GM12878 (cell line): Measurements from ENCODE around the gene GRIK1. TPM values are rescaled to one million over a fixed set of nuclear protein-coding genes. Genes with fewer than 3 reads are reported as not detected.

ENCODE experiments used
- ATAC-seq: fragments of 200-7000 bp; cut with Tn5 transposase; 3 replicates; pipeline ENCODE4 v1.9.1; 2020; ENCODE audit warnings: mild to moderate bottlenecking, moderate library complexity
- BruUV-seq: library from RNA; stranded (reverse); fragments of 400-500 nt; replicated peaks from 2 replicates; lab custom pipeline; 2021; lab: Mats Ljungman, UMichigan
- CTCF ChIA-PET: fragments of 300-600 bp; sonication (Branson Sonifier 250); formaldehyde crosslinking; extraction: SDS; loops from one replicate; lab custom pipeline; 2021; ENCODE audit warnings: inconsistent platforms; lab: Yijun Ruan, JAX
- POLR2A ChIA-PET: fragments of 350-600 bp; formaldehyde crosslinking; extraction: SDS; loops from one replicate; lab custom pipeline; 2021; ENCODE audit warnings: inconsistent platforms; lab: Charles Lee
- RAD21 ChIA-PET: fragments of 300-600 bp; sonication (Branson Sonifier 250); formaldehyde crosslinking; loops from one replicate; lab custom pipeline; 2023; ENCODE audit warnings: antibody characterized with exemption; ENCODE audit not compliant: unreplicated experiment; lab: Charles Lee
- SMC1A ChIA-PET: fragments of 300-600 bp; sonication (Branson Sonifier 250); formaldehyde crosslinking; loops from one replicate; lab custom pipeline; 2023; ENCODE audit not compliant: unreplicated experiment, uncharacterized antibody; lab: Charles Lee
- DNase-seq: peaks from one replicate; pipeline ENCODE4 v3.0.0-alpha.2; 2011; ENCODE audit warnings: low read depth, low spot score
- FAIRE-seq: peaks from 3 replicates; lab custom pipeline; 2011; peaks lifted over from hg19 to GRCh38; lab: Jason Lieb, UNC
- H2AFZ ChIP-seq: 2 replicates; pipeline ENCODE4 v1.6.0; 2011; ENCODE audit warnings: low read depth, low read length, control low read depth; ENCODE audit not compliant: control insufficient read depth
- H3K27ac ChIP-seq: 2 replicates; pipeline ENCODE4 v1.5.1; 2011; ENCODE audit warnings: control low read depth; ENCODE audit not compliant: control insufficient read depth, insufficient read depth
- H3K27me3 ChIP-seq, 2 experiments: replicated peaks in 1 of 2; 2 replicates each; pipeline versions ENCODE4 v1.6.0 to v1.6.1; 2011; ENCODE audit warnings: low read length in 1 of 2; ENCODE audit not compliant: control insufficient read depth in 2 of 2, insufficient read depth in 2 of 2
- H3K36me3 ChIP-seq, 2 experiments: 2 replicates each; pipeline ENCODE4 v1.5.1; 2011; ENCODE audit warnings: low read length in 1 of 2; ENCODE audit not compliant: control insufficient read depth in 2 of 2, insufficient read depth in 2 of 2
- H3K4me1 ChIP-seq: 2 replicates; pipeline ENCODE4 v1.6.1; 2011; ENCODE audit warnings: mild to moderate bottlenecking, low read length, moderate library complexity, mixed read lengths; ENCODE audit not compliant: control insufficient read depth, insufficient read depth
- H3K4me2 ChIP-seq: 2 replicates; pipeline ENCODE4 v1.6.0; 2011; ENCODE audit warnings: control low read depth; ENCODE audit not compliant: control insufficient read depth, insufficient read depth
- H3K4me3 ChIP-seq: fragments of 200-600 bp; sonication (generic); 2 replicates; pipeline ENCODE4 v1.5.1; 2016
- H3K79me2 ChIP-seq: 2 replicates; pipeline ENCODE4 v1.6.0; 2011; ENCODE audit warnings: low read length; ENCODE audit not compliant: control insufficient read depth, insufficient read depth
- H3K9ac ChIP-seq: 2 replicates; pipeline ENCODE4 v1.8.0; 2011; ENCODE audit warnings: low read length, control low read depth, mixed read lengths; ENCODE audit not compliant: control insufficient read depth, insufficient read depth
- H3K9me3 ChIP-seq: replicated peaks from 3 replicates; pipeline ENCODE4 v1.5.1; 2011; ENCODE audit warnings: mild to moderate bottlenecking, low read length; ENCODE audit not compliant: control insufficient read depth, insufficient read depth
- H4K20me1 ChIP-seq: 2 replicates; pipeline ENCODE4 v1.6.0; 2011; ENCODE audit not compliant: control insufficient read depth, insufficient read depth
- ATF2 ChIP-seq: IDR thresholded peaks from 2 replicates; pipeline ENCODE4 v1.6.1; 2012; ENCODE audit warnings: low read length, inconsistent platforms
- GATAD2B ChIP-seq: fragments of 450-650 bp; conservative IDR thresholded peaks from 2 replicates; pipeline ENCODE4 v1.6.1; 2017; ENCODE audit warnings: low read depth, mild to moderate bottlenecking, moderate library complexity
- IKZF1 ChIP-seq: fragments of 450-650 bp; conservative IDR thresholded peaks from 2 replicates; pipeline ENCODE4 v1.6.1; 2017; ENCODE audit warnings: antibody characterized with exemption, mild to moderate bottlenecking
- JUND ChIP-seq: IDR thresholded peaks from 2 replicates; pipeline ENCODE4 v1.6.1; 2012; ENCODE audit warnings: low read depth, mild to moderate bottlenecking, low read length, improper control_type of control experiment, moderate library complexity
- NFYA ChIP-seq: IDR thresholded peaks from 2 replicates; pipeline ENCODE4 v1.6.1; 2011; ENCODE audit warnings: low read depth, mild to moderate bottlenecking, low read length, improper control_type of control experiment, borderline replicate concordance
- RELB ChIP-seq: fragments of 450-650 bp; IDR thresholded peaks from 2 replicates; pipeline ENCODE4 v1.6.1; 2017; ENCODE audit warnings: low read depth, mild to moderate bottlenecking, moderate library complexity
- WGBS: methylation state at CpG from one replicate; pipeline ENCODE4 v1.1.6; 2016; ENCODE audit warnings: low lambda C conversion rate; ENCODE audit not compliant: insufficient replicate concordance, insufficient coverage; ENCODE audit errors: missing lambda C conversion rate; 5-methylcytosine and 5-hydroxymethylcytosine counted together
- in situ Hi-C: fragments of 300-500 bp; cut with MboI; formaldehyde crosslinking; loops from 9 replicates; pipeline ENCODE4 v1.14.3; 2018; ENCODE audit warnings: mixed read lengths
- intact Hi-C: fragments of 100-400 bp; cut with micrococcal nuclease; formaldehyde crosslinking; loops from one replicate; pipeline ENCODE4 v1.14.2; 2022; ENCODE audit not compliant: unreplicated experiment
- polyA plus RNA-seq, 11 experiments: library from polyadenylated mRNA; depleted of rRNA in 4 of 11; unstranded in 6 of 11; stranded (reverse) in 5 of 11; fragments of >200 nt; fragmentation: Nextera tagmentation in 4 of 11; fragmentation: Illumina TruSeq in 1 of 11; extraction: Ambion mirVana in 4 of 11; extraction: Trizol in 1 of 11; gene quantifications; 1 replicate in 1 of 11; 2 replicates in 10 of 11; pipeline versions ENCODE4 v1.2.1 to v1.2.3, GENCODE V29; 2011 to 2016; ENCODE audit warnings: inconsistent platforms in 2 of 11, missing spikeins in 2 of 11, low read depth in 1 of 11
- total RNA-seq, 4 experiments: library from RNA; depleted of rRNA in 3 of 4; stranded (reverse); fragments of >200 nt in 3 of 4; fragmentation: Illumina TruSeq in 1 of 4; extraction: Trizol in 1 of 4; gene quantifications; 2 replicates each; pipeline versions ENCODE4 v1.2.1 to v1.2.3, GENCODE V29; 2013 to 2021

The GRIK1 gene
- total and polyA plus RNA-seq, 10 of the 15 experiments (the other 5 are each of a cell fraction or from before 2014, with no cell fraction given), result 0.05 to 0.13 (median 0.09) TPM; not detected in 7

GRCh38 chr21:29979043-29979442, 39.2 kb upstream of the GRIK1 start (continued):
- no peak for TF ChIP-seq RELB
- TF ChIP-seq ATF2, result no peak
- no peak for TF ChIP-seq NFYA
- no peak for TF ChIP-seq GATAD2B
- no peak for TF ChIP-seq IKZF1

- intact Hi-C loops (no loop called here), in situ Hi-C loops (no loop called here)
- RAD21 ChIA-PET, result no interaction called here
- H3K27ac ChIP-seq, result no peak overlapping the region
- BruUV-seq, result no TSS peak
- no peak overlapping the region for H3K9ac ChIP-seq
- no peak overlapping the region for H3K4me3 ChIP-seq
- no peak for TF ChIP-seq JUND
- H3K36me3 ChIP-seq, result no peaks in the 10 kb centered on the region
- H4K20me1 ChIP-seq, result no peaks in the 10 kb centered on the region
- POLR2A ChIA-PET, result no interaction called here
- no peaks in the 10 kb centered on the region for H3K9me3 ChIP-seq
- H3K4me1 ChIP-seq, result no peaks in the 10 kb centered on the region
- DNase-seq (no peak), ATAC-seq (no peak), FAIRE-seq (no peak)
- CTCF ChIA-PET, result no interaction called here
- 40% methylated on average over 3 of the region's 3 CpGs for WGBS
- H3K4me2 ChIP-seq, result no peak overlapping the region
- SMC1A ChIA-PET, result no interaction called here
- no peaks in the 10 kb centered on the region for H3K27me3 ChIP-seq
- no peaks in the 10 kb centered on the region for H3K79me2 ChIP-seq
- H2AFZ ChIP-seq, result no peak overlapping the region
These were observed 36.0 kb upstream of the GRIK1 start for GRCh38 chr21:29975776-29976175.
